IgD-negative memory B cell (primary cell): ENCODE measurements around the gene NBPF1. TPM values are rescaled to one million over a fixed set of nuclear protein-coding genes. Genes with fewer than 3 reads are reported as not detected.
"Not testable (repeated sequence)": the region's sequence is repeated elsewhere in the genome, so short reads cannot be mapped to it uniquely, and the experiment has no call there.

Experiments
- H3K27ac Mint-ChIP-seq, 3 donors: one replicate each; pipeline ENCODE4 v1.8.0; 2020 to 2022; ENCODE audit warnings: mild to moderate bottlenecking in 3 of 3, mixed read lengths in 3 of 3, moderate library complexity in 1 of 3
- H3K27me3 Mint-ChIP-seq: one replicate; pipeline ENCODE4 v1.8.0; 2021; ENCODE audit warnings: mixed read lengths
- H3K36me3 Mint-ChIP-seq: one replicate; pipeline ENCODE4 v1.8.0; 2020; ENCODE audit warnings: mild to moderate bottlenecking, mixed read lengths
- H3K4me1 Mint-ChIP-seq, 3 donors: one replicate each; pipeline ENCODE4 v1.8.0; 2020 to 2022; ENCODE audit warnings: mixed read lengths in 3 of 3, mild to moderate bottlenecking in 1 of 3
- H3K4me3 Mint-ChIP-seq, 4 donors: one replicate each; pipeline ENCODE4 v1.8.0; 2020 to 2022; ENCODE audit warnings: mild to moderate bottlenecking in 4 of 4, mixed read lengths in 4 of 4, moderate library complexity in 3 of 4
- H3K9me3 Mint-ChIP-seq, 3 donors: one replicate each; pipeline ENCODE4 v1.8.0; 2020 to 2021; ENCODE audit warnings: mixed read lengths in 3 of 3, mild to moderate bottlenecking in 1 of 3
- polyA plus RNA-seq: library from polyadenylated mRNA; unstranded; fragments of 300-500 nt; fragmentation: Illumina TruSeq; gene quantifications from one replicate; pipeline ENCODE4 v1.2.3, GENCODE V29; 2021

The NBPF1 gene
- polyA plus RNA-seq, 1 donor from 2014 or later = 15.5 TPM

DNA sequence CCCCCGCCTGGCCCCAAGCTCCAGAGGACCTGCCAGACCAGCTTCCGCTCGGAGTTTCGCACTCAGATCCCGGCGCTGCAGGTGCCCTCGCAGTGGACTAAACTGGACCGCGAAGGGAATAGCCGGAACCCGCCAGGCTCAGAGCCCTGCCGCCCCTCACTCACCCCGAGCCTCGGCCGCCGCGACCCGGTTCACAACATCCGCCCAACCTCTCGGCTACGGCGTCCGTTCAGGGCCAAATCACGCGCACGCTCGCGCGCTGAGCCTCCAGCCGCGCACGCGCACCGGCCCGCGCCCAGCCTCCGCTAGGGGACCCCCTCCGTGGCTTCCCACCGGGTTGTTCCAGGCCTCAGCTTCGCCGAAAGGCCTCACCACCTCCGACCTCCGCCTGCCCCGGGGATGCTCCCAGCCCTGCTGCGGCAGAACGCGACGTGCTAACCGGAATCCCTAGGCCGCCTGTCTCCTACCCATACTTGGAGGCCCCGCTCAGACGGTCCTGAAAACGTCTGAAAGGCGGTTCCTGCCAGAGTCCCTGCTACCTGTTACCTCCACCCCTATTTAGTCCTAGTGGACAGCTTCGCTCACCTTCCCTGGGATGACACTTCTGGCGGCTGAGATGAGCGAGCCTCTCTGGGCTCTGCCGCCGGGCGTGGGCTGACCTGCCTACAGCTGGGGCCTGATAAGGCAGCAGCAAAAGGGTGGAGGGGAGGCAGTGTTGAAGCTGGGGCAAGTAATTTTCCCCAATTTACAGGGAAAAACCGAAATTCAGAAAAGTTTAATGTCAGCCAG lies 31.3 kb upstream of the NBPF1 start:
- H3K4me3 Mint-ChIP-seq, H3K9me3 Mint-ChIP-seq, H3K4me1 Mint-ChIP-seq, H3K27ac Mint-ChIP-seq, H3K36me3 Mint-ChIP-seq, H3K27me3 Mint-ChIP-seq: not testable (repeated sequence)

DNA sequence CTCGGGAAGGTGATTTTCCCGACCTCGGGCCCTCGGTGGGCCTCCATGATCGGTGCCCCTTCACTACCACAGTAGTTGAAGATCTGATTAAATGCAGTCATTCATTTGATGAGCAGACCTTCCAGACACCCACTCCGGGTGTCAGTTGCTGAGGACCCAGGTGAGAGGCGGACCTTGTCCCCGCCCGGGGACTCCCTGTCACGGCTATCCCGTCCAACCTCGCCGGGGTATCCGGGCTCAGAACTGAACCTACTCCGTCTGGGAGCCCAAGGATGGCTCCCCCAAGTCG lies 30.8 kb upstream of the NBPF1 start:
- peaks cover 0 to 8% (median 1%) of the 10 kb centered on the region in 3 donors for H3K4me1 Mint-ChIP-seq
- H3K9me3 Mint-ChIP-seq = no peaks in the 10 kb centered on the region
- H3K27me3 Mint-ChIP-seq = peaks cover 4% of the 10 kb centered on the region
- H3K27ac Mint-ChIP-seq = no peak overlapping the region
- no peak overlapping the region for H3K4me3 Mint-ChIP-seq
- H3K36me3 Mint-ChIP-seq = no peaks in the 10 kb centered on the region

DNA sequence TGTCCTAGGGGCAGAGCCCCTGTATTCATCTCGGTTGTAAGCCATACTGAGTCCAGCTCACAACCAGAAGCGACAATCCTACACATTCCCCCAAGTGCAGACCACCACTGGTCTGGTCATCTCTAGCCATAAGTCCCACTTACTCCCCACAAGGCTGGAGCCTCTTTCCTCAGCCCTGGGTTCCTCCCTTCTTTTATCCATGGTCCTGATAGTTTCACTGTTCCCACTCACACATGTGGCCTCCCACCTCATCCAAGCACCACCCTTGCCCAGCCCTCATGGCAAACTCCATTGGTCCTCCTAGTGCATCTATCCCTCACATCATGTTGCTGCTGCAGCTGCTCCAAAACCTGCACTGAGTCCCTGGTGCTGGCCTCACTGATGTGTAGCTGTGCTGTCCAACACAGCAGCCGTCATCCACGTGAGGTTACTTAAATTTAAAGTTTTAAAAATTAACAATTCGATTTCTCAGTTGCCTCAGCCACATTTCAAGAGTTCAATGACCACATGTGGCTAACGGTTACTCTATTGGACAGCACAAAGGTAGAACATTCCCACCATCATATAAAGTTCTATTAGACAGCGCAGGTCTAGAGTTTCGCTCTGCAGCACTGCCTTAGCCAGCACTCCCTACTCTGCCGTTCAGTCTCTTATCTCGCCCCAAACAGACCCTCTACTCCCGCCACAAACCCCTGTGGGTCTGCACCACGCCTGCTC lies 30.3 kb upstream of the NBPF1 start:
- H3K27ac Mint-ChIP-seq, H3K27me3 Mint-ChIP-seq, H3K9me3 Mint-ChIP-seq, H3K36me3 Mint-ChIP-seq, H3K4me1 Mint-ChIP-seq, H3K4me3 Mint-ChIP-seq: not testable (repeated sequence)

DNA sequence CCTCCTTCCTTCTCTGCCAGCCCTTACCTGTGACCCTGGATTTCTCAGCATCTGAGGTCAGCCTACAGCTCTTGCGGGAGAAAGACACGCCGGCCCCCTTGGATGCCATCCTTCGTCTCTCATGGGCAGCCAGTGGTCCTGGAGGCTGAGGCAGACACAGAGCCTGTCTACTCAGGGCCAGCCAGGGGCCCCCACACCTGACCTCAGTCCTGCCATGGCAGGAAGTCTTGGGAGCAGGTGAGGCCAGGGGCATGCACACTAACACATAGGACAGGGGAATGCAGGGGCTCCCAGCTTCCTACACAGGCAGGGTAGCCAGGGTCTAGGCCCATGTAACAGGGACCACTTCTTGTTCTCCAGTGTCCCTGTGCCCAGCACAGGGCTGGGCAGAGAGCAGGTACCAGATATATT lies 29.6 kb upstream of the NBPF1 start:
- H3K27me3 Mint-ChIP-seq, H3K4me3 Mint-ChIP-seq, H3K4me1 Mint-ChIP-seq, H3K9me3 Mint-ChIP-seq, H3K27ac Mint-ChIP-seq, H3K36me3 Mint-ChIP-seq: not testable (repeated sequence)

DNA sequence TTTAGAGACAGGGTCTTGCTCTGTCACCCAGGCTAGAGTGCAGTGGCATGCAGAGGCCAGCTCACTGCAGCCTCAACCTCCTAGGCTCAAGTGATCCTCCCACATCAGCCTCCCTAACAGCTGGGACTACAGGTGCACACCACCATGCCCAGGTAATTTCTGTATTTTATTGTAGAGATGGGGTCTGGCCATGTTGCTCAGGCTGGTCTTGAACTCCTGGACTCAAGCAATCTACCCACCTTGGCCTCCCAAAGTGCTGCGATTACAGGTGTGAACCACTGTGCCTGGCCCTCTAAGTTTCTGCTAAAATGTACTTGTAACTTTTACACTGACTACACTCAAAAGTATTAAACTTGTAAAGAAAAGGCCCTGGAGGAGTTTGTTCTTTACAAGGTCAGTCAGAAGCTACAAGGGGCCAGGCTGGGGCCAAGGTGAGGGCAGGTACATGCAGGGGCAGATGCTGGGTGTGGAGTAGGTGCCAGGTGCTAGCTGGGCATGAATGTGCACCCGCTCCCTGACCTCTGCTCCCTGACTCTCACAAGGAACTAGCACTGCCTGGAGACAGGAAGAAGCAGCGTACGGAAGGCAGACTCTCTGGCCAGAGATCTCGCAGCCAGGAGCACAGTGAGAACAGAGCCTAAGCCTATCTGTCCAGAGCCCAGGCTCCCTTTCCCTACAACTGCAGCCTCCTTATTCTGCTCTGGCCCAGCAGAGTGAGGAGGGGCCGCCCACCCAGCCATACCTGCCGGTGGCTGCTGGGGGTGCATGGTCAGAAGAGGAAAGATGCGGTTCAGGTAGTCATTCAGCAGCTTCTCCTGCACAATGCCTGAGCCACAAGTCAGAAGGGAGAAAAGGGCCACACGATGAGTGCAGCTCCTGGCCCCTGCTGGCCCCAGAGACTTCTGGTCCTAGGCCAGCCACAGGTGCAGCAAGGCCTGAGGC lies 28.9 kb upstream of the NBPF1 start:
- H3K36me3 Mint-ChIP-seq, H3K4me1 Mint-ChIP-seq, H3K9me3 Mint-ChIP-seq, H3K27ac Mint-ChIP-seq, H3K27me3 Mint-ChIP-seq: not testable (repeated sequence)
- H3K4me3 Mint-ChIP-seq = peak overlapping the region in 1 of 4 donors; percentile 22

DNA sequence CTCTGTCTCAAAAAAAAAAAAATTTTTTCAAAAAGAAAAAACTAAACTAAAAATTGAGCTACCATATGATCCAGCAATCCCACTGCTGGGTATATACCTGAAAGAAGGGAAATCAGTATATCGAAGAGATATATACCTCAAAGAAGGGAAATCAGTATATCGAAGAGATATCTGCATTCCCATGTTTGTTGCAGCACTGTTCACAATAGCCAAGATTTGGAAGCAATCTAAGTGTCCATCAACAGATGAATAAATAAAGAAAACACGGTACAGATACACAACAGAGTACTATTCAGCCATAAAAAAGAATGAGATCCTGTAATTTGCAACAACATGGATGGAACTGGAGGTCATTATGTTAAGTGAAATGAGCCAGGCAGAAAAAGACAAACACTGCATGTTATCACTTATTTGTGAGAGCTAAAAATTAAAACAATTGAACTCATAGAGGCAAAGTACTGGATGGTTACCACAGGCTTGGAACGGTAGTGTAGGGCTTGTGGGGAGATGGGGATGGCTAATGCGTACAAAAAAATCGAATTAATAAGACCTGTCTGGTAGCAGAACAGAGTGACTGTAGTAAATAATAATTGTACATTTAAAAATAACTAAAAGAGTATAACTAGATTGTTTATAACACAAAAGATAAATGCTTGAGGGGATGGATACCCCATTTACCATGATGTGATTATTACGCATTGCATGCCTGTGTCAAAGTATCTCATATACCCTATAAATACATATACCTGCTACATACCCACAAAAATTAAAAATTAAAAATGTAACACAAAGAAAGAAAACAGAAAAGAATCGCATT lies 28.0 kb upstream of the NBPF1 start:
- H3K27me3 Mint-ChIP-seq, H3K36me3 Mint-ChIP-seq, H3K9me3 Mint-ChIP-seq, H3K4me3 Mint-ChIP-seq, H3K27ac Mint-ChIP-seq, H3K4me1 Mint-ChIP-seq: not testable (repeated sequence)

DNA sequence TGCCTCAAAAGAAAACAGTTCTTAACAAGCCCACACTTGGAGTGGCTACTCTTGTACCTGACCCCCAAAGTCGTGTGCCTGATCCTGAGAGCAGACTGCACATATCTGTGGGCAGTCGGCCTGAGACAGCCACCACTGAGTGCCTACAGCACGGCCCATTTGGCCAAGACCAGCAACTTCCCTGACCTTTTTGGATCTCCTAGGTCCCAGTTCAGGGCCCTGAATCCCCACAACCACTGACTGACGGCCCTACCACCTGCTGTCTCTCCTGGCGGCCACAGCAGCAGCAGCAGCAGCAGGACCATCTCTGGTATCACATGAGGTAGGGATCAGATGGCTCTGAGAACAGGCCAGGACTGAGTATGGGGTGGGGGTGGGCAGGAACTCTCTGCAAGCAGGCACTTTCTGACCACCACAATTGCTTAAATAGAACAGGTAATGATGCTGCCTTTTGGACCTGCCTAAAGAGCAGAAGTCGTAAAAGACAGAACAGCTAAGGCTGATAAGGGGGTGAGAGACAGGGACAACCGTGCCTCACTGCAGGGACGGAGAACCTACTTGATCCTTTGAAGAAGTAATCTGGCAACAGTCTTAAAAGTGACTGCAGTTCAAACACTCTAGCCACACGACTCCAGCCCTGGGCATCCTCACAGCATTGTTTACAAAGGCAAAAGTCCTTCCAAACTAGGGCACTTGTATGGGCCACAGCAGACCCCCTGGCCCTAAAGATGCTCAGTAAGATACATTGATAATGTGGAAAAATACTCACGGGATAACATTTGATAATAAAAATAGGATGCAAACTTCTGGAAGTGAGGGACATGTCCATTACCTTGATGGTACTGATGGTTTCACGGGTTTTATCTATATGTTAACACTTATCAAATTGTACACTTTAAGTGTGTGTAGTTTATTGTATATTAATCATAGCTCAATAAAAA lies 26.0 kb upstream of the NBPF1 start:
- H3K4me1 Mint-ChIP-seq, H3K27ac Mint-ChIP-seq, H3K4me3 Mint-ChIP-seq, H3K9me3 Mint-ChIP-seq, H3K27me3 Mint-ChIP-seq, H3K36me3 Mint-ChIP-seq: not testable (repeated sequence)

DNA sequence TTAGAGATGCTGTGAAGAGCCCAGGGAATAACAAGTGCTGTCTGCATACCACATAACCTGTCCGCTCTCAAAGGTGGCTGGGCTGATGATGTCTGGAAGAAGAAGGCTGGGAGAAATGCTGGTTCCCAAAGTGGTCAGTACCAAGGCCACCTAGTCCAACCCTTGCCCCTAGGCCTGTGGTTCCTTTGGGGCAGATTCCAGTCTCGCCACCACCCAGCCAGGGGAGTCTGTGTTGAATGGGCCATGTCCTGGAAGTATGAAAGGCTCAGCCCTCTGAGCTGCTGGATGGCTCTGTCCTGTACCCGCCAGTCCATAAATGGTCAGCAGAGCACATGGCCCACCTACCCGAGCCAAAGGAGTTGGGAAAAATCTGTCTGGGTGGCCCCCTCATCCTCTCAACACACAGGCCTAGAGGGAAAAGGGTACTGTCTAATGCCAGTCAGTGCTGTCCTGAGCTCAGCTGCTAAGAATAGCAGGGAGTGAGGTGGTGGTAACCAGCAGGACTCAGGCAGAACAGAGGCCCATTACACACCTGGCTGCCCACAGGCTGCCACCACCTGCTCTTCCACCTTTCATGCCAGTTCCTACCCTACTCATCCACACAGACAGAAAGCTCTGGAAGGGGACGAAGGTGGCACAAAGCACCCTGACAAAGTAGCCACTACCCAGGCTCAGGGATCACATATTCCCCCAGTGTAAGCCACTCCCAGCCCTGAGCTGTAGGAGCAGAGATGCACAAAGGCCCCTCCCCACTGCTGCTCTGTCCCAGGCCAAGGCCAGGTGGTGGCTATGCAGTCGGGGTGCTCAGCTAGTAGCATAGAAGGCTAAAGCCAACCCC lies 24.8 kb upstream of the NBPF1 start:
- H3K27me3 Mint-ChIP-seq, H3K9me3 Mint-ChIP-seq, H3K36me3 Mint-ChIP-seq, H3K27ac Mint-ChIP-seq, H3K4me3 Mint-ChIP-seq, H3K4me1 Mint-ChIP-seq: not testable (repeated sequence)

DNA sequence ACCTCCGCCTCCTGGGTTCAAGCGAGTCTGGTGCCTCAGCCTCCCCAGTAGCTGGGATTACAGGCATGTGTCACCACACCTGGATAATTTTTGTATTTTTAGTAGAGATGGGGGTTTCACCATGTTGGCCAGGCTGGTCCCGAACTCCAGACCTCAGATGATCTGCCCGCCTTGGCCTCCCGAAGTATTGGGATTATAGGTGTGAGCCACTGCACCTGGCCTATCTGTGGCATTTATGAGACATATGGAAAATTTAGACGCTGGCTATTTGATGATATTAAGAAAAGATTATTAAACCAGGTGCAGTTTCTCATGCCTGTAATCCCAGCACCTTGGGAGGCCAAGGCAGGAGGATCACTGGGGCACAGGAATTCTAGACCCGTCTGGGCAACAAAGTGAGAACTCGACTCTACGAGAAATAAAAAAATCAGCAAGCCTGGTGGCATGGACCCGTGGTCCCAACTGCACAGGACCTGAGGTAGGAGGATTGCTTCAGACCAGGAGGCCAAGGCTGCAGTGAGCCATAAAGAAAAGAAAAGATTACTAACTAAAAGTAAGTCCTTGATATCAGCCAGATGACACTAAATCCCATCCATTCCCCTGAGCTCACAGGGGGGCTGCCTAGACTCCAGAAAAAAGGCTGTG lies 23.3 kb upstream of the NBPF1 start:
- H3K9me3 Mint-ChIP-seq, H3K4me3 Mint-ChIP-seq, H3K27me3 Mint-ChIP-seq, H3K36me3 Mint-ChIP-seq, H3K27ac Mint-ChIP-seq, H3K4me1 Mint-ChIP-seq: not testable (repeated sequence)

DNA sequence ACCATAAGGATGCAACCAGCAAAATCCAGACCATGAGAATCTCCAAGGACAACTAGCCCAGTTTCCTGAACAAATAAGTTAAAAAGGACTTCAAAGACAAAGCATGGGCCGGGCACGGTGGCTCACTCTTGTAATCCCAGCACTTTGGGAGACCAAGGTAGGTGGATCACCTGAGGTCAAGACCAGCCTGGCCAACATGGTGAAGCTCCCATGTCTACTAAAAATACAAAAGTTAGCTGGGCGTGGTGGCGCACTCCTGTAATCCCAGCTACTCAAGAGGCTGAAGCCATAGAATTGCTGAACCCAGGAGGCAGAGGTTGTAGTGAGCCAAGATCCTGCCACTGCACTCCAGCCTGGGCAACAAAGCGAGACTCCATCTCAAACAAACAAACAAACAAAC lies 22.6 kb upstream of the NBPF1 start:
- H3K4me1 Mint-ChIP-seq, H3K36me3 Mint-ChIP-seq, H3K27me3 Mint-ChIP-seq, H3K27ac Mint-ChIP-seq, H3K9me3 Mint-ChIP-seq, H3K4me3 Mint-ChIP-seq: not testable (repeated sequence)

DNA sequence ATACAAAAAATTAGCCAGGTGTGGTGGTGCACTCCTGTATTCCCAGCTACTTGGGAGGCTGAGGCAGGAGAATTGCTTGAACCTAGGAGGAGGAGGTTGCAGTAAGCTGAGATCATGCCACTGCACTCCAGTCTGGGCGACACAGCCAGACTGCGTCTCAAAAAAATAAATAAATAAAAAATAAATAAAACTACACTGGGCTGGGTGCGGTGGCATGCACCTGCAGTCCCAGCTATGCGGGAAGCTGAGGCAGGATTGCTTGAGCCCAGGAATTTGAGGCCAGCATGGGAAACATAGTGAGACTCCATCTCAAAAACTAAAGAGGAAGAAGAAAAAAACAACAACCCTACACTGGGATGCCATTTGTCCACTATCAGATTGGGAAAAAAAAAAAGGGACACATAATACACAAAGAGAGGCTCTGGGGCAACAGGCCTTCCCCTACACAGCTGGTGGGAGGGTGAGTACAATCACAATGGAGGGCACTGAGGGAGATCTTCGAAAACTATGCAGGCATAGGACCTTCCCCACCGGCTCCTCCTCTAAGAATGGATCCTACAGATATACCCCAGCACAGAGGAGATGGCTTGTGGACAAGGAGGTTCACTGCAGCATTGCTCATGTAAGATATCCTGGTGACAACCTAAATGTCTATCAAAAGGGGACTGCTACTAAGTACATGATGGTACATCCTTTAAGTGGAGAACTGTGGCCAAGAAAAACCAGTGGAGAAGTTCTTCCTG lies 20.3 kb upstream of the NBPF1 start:
- H3K27me3 Mint-ChIP-seq, H3K9me3 Mint-ChIP-seq, H3K4me1 Mint-ChIP-seq, H3K4me3 Mint-ChIP-seq: not testable (repeated sequence)
- Mint-ChIP-seq H3K36me3 (peaks cover 16% of the 10 kb centered on the region), H3K27ac (peak overlapping the region; percentile 5 to 65 (median 49))

DNA sequence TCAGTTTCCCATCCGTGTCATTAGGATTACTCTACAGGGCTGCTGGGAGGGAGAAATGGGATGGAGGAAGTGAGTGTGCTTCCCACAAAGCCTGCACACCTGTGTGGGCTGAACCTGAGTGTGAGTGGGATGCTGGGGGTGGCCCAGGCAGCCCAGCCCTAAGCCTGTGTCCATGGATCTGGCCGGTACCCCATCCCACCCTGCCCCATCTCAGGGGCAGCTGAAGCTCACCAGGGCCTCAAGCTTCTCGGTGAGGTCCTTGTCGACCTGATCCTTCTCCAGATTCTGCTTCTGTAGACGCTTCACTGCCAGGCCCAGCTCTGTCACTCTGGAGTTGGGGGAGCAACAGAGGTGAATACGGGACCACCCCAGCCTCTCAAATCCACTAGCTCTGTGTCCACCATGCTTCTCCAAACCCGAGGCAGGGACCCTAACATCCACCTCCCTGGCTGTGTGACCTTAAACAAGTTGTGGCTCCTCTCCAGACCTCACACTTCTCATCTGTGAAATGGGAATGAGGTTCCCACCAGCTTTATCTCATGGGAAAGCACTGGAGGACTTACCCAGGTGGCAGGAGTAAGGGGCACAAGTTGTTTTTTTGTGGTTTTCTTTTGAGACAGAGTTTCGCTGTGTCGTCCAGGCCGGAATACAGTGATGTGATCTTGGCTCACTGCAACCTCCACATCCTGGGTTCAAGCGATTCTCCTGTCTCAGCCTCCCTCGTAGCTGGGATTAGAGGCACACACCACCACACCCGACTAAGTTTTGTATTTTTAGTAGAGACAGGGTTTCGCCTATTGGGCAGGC lies 18.9 kb upstream of the NBPF1 start:
- H3K27ac Mint-ChIP-seq, H3K27me3 Mint-ChIP-seq, H3K4me3 Mint-ChIP-seq, H3K4me1 Mint-ChIP-seq, H3K9me3 Mint-ChIP-seq: not testable (repeated sequence)
- H3K36me3 Mint-ChIP-seq = peaks cover 18% of the 10 kb centered on the region
